GM12801 (cell line): ENCODE data around the gene MC3R.

Experiments
- CTCF ChIP-seq: IDR thresholded peaks from one replicate; pipeline ENCODE4 v1.5.1; 2011; ENCODE audit warnings: control low read depth; ENCODE audit not compliant: insufficient read length; ENCODE audit errors: extremely low read depth

Gene MC3R

GRCh38 chr20:56285496-56285895, 37.0 kb downstream of the MC3R start:
- TF ChIP-seq CTCF: no peak

GRCh38 chr20:56289652-56290051, 41.1 kb downstream of the MC3R start:
- TF ChIP-seq CTCF: no peak

GRCh38 chr20:56299362-56299761, 50.8 kb downstream of the MC3R start:
- no peak for TF ChIP-seq CTCF
